Adrenal gland (tissue), 12 donors: ENCODE results near the gene ERC1. TPM values are rescaled to one million over a fixed set of nuclear protein-coding genes. Genes with fewer than 3 reads are reported as not detected.

Experiments used
- DNase-seq, 7 donors: peaks; one replicate each; pipeline ENCODE4 v3.0.0-alpha.2; 2019 to 2020
- H3K27ac ChIP-seq, 5 donors: fragments of 200-600 bp; sonication (generic) in 4 of 5; 1 replicate in 3 of 5; 2 replicates in 2 of 5; pipeline versions ENCODE4 v1.5.1 to v1.8.0; 2016 to 2020; ENCODE audit warnings: mild to moderate bottlenecking in 1 of 5
- H3K27me3 ChIP-seq: fragments of 200-600 bp; 2 replicates; pipeline ENCODE4 v1.8.0; 2021
- H3K36me3 ChIP-seq, 2 donors: fragments of 200-600 bp; replicated peaks in 1 of 2; 1 replicate in 1 of 2; 2 replicates in 1 of 2; pipeline versions ENCODE4 v1.5.1 to v1.8.0; 2018 to 2022
- H3K4me1 ChIP-seq, 2 donors: fragments of 200-600 bp; replicated peaks in 1 of 2; 1 replicate in 1 of 2; 2 replicates in 1 of 2; pipeline versions ENCODE4 v1.5.1 to v1.8.0; 2018 to 2021
- H3K4me3 ChIP-seq, 4 donors: fragments of 200-600 bp; sonication (generic) in 3 of 4; one replicate each; pipeline ENCODE4 v1.5.1; 2016 to 2018
- H3K9me3 ChIP-seq, 3 donors: fragments of 200-600 bp; sonication (generic) in 1 of 3; replicated peaks in 1 of 3; 1 replicate in 2 of 3; 2 replicates in 1 of 3; pipeline versions ENCODE4 v1.5.1 to v1.8.0; 2016 to 2021
- POLR2A ChIP-seq, 2 donors: fragments of 450-650 bp; IDR thresholded peaks; one replicate each; pipeline ENCODE4 v1.6.1; 2017; ENCODE audit warnings: antibody characterized with exemption in 2 of 2, mild to moderate bottlenecking in 2 of 2, moderate library complexity in 1 of 2
- WGBS, 4 donors: extraction: QIAGEN DNeasy Blood & Tissue Kit in 2 of 4; methylation state at CpG; one replicate each; pipeline versions ENCODE4 v1.1.5 to v1.1.7; 2013 to 2017; 5-methylcytosine and 5-hydroxymethylcytosine counted together
- intact Hi-C, 2 donors: fragments of 100-400 bp; cut with DNase I; formaldehyde crosslinking; loops; one replicate each; pipeline versions ENCODE4 v1.14.1 to v1.15.0; 2022 to 2023
- polyA plus RNA-seq, 3 donors: library from polyadenylated mRNA; stranded (reverse); fragments of 200-250 nt in 2 of 3; fragments of 350-450 nt in 1 of 3; fragmentation: Illumina TruSeq in 1 of 3; extraction: RNeasy Lipid Tissue Mini Kit (QIAGEN cat#74804) in 1 of 3; gene quantifications; one replicate each; pipeline ENCODE4 v1.2.3, GENCODE V29; 2013 to 2014
- total RNA-seq, 9 donors: library from RNA; depleted of rRNA in 4 of 9; stranded (reverse); fragments of >200 nt in 4 of 9; fragments of 120-200 nt in 1 of 9; fragmentation: NEBNext Ultra II Directional in 1 of 9; extraction: Animal tissue kit (Norgen Biotek cat#: 25700) in 1 of 9; gene quantifications; one replicate each; pipeline versions ENCODE4 v1.1.0 to v1.2.4, GENCODE V29; 2013 to 2023
- TF ChIP-seq, protein P1 (sequence below), 6 experiments: fragments of 450-650 bp in 4 of 6; fragments of 200-600 bp in 2 of 6; sonication (generic) in 1 of 6; IDR thresholded peaks; 1 replicate in 5 of 6; 2 replicates in 1 of 6; pipeline versions ENCODE4 v1.5.1 to v1.8.0; 2016 to 2021; ENCODE audit warnings: antibody characterized with exemption in 6 of 6, mild to moderate bottlenecking in 2 of 6, moderate library complexity in 1 of 6
- donor health status: healthy with polysubstance abuse.
- donor health status: Bipolar disorder and iron deficiency.
- donor health status: DM: yes; HTN: yes; CAD: no.
- donor health status: DM: no; HTN: no; CAD: no.
- donor health status: DM: no; HTN: no; CAD: no.
- donor health status: DM: yes; HTN: yes; CAD: no.

ERC1 gene
- total and polyA plus RNA-seq, 12 donors: 4.1 to 79.5 (median 40.2) TPM

DNA sequence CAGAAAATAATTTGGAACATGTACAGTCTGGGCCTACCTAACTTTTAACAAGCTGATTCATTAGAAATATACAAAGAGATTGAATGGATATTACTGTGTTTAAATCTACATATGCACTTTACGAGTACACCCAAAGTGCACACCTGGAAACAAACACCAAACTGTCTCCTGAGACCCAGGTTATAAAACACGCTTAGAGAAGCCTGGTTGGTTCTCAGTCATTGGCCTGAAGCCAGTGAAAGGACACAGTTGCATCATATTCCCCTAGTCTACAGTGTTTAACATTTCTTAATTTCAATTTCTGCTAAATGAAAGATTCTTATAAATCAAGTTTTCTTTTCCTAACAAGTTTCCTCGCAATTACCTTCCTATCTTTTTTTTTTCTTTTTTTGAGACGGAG is 393.9 kb downstream of the ERC1 start:
- H3K36me3 ChIP-seq: no peaks in the 10 kb centered on the region
- no peaks in the 10 kb centered on the region for H3K4me1 ChIP-seq
- H3K27ac ChIP-seq: no peak overlapping the region
- no peaks in the 10 kb centered on the region for H3K27me3 ChIP-seq
- DNase-seq: no peak
- H3K4me3 ChIP-seq: no peak overlapping the region
- H3K9me3 ChIP-seq: no peaks in the 10 kb centered on the region
- intact Hi-C loops: no loop called here
- WGBS, 4 donors: 67 to 98% (median 87%) methylated on average over 4 of the region's 4 CpGs
- TF ChIP-seq, protein P1, sequence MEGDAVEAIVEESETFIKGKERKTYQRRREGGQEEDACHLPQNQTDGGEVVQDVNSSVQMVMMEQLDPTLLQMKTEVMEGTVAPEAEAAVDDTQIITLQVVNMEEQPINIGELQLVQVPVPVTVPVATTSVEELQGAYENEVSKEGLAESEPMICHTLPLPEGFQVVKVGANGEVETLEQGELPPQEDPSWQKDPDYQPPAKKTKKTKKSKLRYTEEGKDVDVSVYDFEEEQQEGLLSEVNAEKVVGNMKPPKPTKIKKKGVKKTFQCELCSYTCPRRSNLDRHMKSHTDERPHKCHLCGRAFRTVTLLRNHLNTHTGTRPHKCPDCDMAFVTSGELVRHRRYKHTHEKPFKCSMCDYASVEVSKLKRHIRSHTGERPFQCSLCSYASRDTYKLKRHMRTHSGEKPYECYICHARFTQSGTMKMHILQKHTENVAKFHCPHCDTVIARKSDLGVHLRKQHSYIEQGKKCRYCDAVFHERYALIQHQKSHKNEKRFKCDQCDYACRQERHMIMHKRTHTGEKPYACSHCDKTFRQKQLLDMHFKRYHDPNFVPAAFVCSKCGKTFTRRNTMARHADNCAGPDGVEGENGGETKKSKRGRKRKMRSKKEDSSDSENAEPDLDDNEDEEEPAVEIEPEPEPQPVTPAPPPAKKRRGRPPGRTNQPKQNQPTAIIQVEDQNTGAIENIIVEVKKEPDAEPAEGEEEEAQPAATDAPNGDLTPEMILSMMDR (IDR thresholded peaks at IDR 0.05): no peak
- no peak for TF ChIP-seq POLR2A (IDR thresholded peaks at IDR 0.05)

DNA sequence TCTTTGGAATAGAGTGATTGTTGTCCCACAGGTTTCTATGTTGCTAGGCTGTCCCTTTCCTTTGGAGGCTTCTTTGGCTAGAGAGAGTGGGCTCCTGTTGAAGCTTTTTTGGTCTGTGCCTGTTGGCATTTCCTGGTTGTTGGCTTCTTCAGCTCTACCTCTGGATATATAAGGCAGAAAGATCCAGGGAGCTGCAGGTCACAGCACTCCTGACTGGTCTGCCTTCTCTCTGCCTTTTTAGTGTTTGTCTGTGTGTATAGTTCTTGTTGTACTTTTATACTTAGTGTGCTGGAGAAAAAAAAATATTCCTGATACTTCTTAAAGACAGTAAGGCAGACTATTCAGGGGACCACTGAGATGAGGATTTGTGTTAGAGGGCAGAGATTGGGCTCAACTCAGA is 400.7 kb downstream of the ERC1 start:
- Histone ChIP-seq H3K27ac (no peak overlapping the region), H3K27me3 (no peaks in the 10 kb centered on the region), H3K4me3 (no peak overlapping the region), H3K4me1 (no peaks in the 10 kb centered on the region), H3K9me3 (peaks cover 0 to 7% (median 0%) of the 10 kb centered on the region in 3 donors), H3K36me3 (no peaks in the 10 kb centered on the region)
- DNase-seq: no peak
- no peak for TF ChIP-seq POLR2A (IDR thresholded peaks at IDR 0.05)
- TF ChIP-seq, protein P1 (IDR thresholded peaks at IDR 0.05): no peak
- intact Hi-C loops: no loop called here

DNA sequence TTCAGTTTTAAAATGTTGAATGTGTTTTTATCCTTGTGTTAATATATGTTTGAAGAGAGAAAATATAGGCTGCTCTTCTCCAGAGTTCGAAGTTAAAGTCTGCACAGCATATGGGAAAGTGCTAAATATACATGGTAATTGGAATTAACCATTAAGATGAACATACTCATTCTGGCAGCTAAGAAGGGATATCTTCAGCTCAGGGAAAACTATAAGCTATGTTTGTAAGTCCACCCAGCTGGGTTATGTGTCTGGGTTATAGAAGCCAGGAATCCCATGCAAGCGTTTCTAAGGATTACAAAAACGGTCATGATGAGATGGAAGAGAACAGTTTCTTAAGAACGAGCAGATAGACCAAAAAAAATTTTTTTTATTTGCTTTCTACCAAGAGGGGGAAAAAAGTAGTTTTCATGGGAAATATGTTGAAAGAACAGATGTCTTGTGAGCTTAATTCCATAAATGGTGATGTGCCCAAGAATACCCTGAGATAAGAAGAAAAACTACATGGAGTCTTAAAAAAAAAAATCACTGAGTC is 404.5 kb downstream of the ERC1 start:
- H3K9me3 ChIP-seq: peaks cover 0 to 7% (median 0%) of the 10 kb centered on the region in 3 donors
- H3K4me1 ChIP-seq: no peaks in the 10 kb centered on the region
- no peaks in the 10 kb centered on the region for H3K36me3 ChIP-seq
- intact Hi-C loops: no loop called here
- no peaks in the 10 kb centered on the region for H3K27me3 ChIP-seq
- H3K27ac ChIP-seq: no peak overlapping the region
- TF ChIP-seq, protein P1 (IDR thresholded peaks at IDR 0.05): no peak
- no peak for TF ChIP-seq POLR2A (IDR thresholded peaks at IDR 0.05)
- H3K4me3 ChIP-seq: no peak overlapping the region
- DNase-seq: no peak
- WGBS, 4 donors: 92 to 97% (median 93%) methylated on average over 4 of the region's 4 CpGs

DNA sequence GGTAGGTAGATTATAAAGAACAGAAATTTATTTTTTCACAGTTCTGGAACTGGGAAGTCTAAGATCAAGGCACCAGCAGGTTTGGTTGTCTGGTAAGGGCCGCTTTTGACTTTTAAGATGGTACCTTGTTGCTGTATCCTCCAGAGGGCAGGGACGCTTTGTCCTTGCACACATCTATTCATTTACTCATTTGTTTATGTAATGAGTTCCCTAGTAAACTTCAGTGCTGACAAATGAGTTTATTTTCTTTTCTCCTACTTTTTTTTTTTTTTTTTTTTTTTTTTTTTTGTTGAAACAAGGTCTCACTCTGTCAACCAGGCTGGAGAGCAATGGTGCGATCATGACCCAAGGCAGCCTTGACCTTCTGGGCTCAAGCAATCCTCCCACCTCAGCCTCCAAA is 407.6 kb downstream of the ERC1 start:
- TF ChIP-seq, protein P1 (IDR thresholded peaks at IDR 0.05): no peak
- TF ChIP-seq POLR2A (IDR thresholded peaks at IDR 0.05): no peak
- Histone ChIP-seq H3K9me3 (no peaks in the 10 kb centered on the region), H3K36me3 (no peaks in the 10 kb centered on the region), H3K27me3 (no peaks in the 10 kb centered on the region), H3K4me3 (no peak overlapping the region), H3K27ac (no peak overlapping the region), H3K4me1 (no peaks in the 10 kb centered on the region)
- 91 to 98% (median 94%) methylated on average over 3 of the region's 3 CpGs for WGBS, 4 donors
- intact Hi-C loops: no loop called here
- no peak for DNase-seq
